Kidney epithelial cell (primary cell): Measurements from ENCODE around the gene SOCS7. TPM values are rescaled to one million over a fixed set of nuclear protein-coding genes. Genes with fewer than 3 reads are reported as not detected.

Experiments used
- DNase-seq: peaks from one replicate; pipeline ENCODE4 v3.0.0-alpha.2; 2010; ENCODE audit warnings: low read depth
- H3K27me3 ChIP-seq: 2 replicates; pipeline ENCODE4 v1.6.0; 2011; ENCODE audit warnings: low read length; ENCODE audit not compliant: control insufficient read depth, insufficient read depth
- H3K36me3 ChIP-seq: 2 replicates; pipeline ENCODE4 v1.5.1; 2011; ENCODE audit warnings: low read length; ENCODE audit not compliant: control insufficient read depth, insufficient read depth
- H3K4me3 ChIP-seq: 2 replicates; pipeline ENCODE4 v1.5.1; 2011; ENCODE audit warnings: low read depth, mild to moderate bottlenecking, control low read depth, low read length
- total RNA-seq: library from RNA; depleted of rRNA; stranded (reverse); fragments of >200 nt; gene quantifications from 2 replicates; pipeline ENCODE4 v1.2.3, GENCODE V29; 2015
- TF ChIP-seq, protein P1 (sequence below): IDR thresholded peaks from 2 replicates; pipeline ENCODE4 v1.5.1; 2011; ENCODE audit warnings: mild to moderate bottlenecking, moderate library complexity, low read length, control low read depth, inconsistent platforms; ENCODE audit not compliant: insufficient read depth, poor library complexity, severe bottlenecking

Gene SOCS7
- total RNA-seq, 1 donor from 2014 or later: 24.3 TPM

- H3K27me3 ChIP-seq: peaks cover 4% of the 10 kb centered on the region
- TF ChIP-seq, protein P1, sequence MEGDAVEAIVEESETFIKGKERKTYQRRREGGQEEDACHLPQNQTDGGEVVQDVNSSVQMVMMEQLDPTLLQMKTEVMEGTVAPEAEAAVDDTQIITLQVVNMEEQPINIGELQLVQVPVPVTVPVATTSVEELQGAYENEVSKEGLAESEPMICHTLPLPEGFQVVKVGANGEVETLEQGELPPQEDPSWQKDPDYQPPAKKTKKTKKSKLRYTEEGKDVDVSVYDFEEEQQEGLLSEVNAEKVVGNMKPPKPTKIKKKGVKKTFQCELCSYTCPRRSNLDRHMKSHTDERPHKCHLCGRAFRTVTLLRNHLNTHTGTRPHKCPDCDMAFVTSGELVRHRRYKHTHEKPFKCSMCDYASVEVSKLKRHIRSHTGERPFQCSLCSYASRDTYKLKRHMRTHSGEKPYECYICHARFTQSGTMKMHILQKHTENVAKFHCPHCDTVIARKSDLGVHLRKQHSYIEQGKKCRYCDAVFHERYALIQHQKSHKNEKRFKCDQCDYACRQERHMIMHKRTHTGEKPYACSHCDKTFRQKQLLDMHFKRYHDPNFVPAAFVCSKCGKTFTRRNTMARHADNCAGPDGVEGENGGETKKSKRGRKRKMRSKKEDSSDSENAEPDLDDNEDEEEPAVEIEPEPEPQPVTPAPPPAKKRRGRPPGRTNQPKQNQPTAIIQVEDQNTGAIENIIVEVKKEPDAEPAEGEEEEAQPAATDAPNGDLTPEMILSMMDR: no peak
- no peaks in the 10 kb centered on the region for H3K36me3 ChIP-seq
- DNase-seq: no peak
- H3K4me3 ChIP-seq: no peak overlapping the region
These were observed 23.0 kb upstream of the SOCS7 start for GRCh38 chr17:38328620-38329019.

DNA sequence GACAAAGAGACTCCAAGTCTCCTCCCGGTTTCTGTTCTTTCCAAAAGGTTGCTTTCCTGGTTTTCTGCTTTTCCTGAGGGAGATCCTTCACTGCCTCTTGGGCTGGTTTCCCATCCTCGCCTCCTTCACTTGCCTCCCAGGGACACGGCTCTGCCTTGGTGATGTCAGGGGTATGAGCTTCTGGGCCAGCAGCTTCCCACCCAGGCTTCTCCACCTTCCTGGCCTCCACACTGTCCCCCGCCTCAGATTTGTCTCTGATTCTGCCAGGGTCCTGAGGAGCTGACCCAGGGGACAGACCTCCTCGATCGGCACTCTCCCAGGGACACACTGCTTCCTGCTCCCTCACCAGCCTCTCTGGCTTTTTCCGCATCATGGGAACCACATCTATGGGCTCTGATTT lies 22.4 kb upstream of the SOCS7 start:
- Histone ChIP-seq H3K36me3 (no peaks in the 10 kb centered on the region), H3K4me3 (no peak overlapping the region), H3K27me3 (peaks cover 7% of the 10 kb centered on the region)
- TF ChIP-seq, protein P1: no peak
- DNase-seq: no peak

GRCh38 chr17:38329808-38330730 lies 21.6 kb upstream of the SOCS7 start:
- TF ChIP-seq, protein P1: no peak
- H3K4me3 ChIP-seq: no peak overlapping the region
- peaks cover 9% of the 10 kb centered on the region for H3K27me3 ChIP-seq
- no peak for DNase-seq
- H3K36me3 ChIP-seq: no peaks in the 10 kb centered on the region

DNA sequence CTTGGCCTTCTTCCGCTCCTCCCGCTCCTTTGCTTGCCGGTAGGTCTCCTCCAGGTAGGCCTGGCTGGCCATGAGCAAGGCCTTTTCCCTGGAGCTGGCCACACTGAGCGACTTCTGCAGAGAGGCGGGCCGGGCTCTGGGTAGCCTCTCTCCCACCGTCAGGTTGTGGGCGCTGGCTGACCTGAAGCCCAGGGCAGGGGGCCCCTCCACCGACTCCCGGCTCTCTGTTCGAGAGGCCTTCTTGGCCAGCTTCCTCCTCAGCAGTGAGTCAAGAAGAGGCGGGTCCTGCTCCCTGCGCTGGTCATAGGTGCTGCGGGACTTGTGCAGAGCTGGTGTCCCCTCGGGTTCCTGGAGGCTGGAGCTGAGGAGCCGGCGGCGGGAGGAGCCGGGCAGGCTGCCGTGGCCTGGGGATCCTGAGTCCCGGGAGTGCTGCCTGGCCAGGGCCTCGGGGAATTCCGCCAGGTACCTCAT lies 20.7 kb upstream of the SOCS7 start:
- Histone ChIP-seq H3K36me3 (no peaks in the 10 kb centered on the region), H3K27me3 (peaks cover 9% of the 10 kb centered on the region), H3K4me3 (no peak overlapping the region)
- TF ChIP-seq, protein P1: no peak
- no peak for DNase-seq

DNA sequence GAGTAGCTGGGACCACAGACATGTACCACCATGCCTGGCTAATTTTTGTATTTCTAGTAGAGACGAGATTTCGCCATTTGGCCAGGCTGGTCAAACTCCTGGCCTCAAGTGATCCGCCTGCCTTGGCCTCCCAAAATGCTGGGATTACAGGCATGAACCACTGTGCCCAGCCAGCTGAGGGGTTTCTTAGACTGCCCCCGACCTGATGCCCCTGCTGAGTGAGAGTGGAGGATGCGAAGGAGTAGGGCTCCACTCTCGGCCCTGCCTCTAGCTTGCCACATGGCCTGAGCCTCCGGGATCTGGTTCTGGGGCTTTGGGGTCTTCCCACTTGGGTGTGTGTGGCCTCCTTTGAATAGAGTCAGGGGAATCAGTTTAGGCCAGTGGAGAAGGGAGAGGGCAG lies 18.9 kb upstream of the SOCS7 start:
- Histone ChIP-seq H3K36me3 (no peaks in the 10 kb centered on the region), H3K27me3 (peaks cover 9% of the 10 kb centered on the region), H3K4me3 (no peak overlapping the region)
- TF ChIP-seq, protein P1: no peak
- no peak for DNase-seq
